HCT116 (cell line): ENCODE results near the gene ANGPTL4. TPM values are rescaled to one million over a fixed set of nuclear protein-coding genes. Genes with fewer than 3 reads are reported as not detected.
A peak's percentile ranks its signal among the peaks of the same experiment; 100 is the strongest.

Experiments used
- ATAC-seq: fragments of 200-7000 bp; cut with Tn5 transposase; 2 replicates; pipeline ENCODE4 v1.9.1; 2020; ENCODE audit warnings: mild to moderate bottlenecking, moderate library complexity
- BruUV-seq: library from RNA; stranded (reverse); fragments of 400-500 nt; replicated peaks from 2 replicates; lab custom pipeline; 2021; lab: Mats Ljungman, UMichigan
- CTCF ChIA-PET: fragments of 300-600 bp; sonication (Branson Sonifier 250); formaldehyde crosslinking; loops from one replicate; lab custom pipeline; 2021; ENCODE audit warnings: antibody characterized with exemption; lab: Charles Lee
- POLR2A ChIA-PET: fragments of 300-600, 350-600 bp; sonication (Branson Sonifier 250); formaldehyde crosslinking; loops from one replicate; lab custom pipeline; 2021; ENCODE audit warnings: antibody characterized with exemption; lab: Charles Lee
- RAD21 ChIA-PET, 2 experiments: fragments of 300-600 bp; sonication (Branson Sonifier 250); formaldehyde crosslinking; loops; one replicate each; lab custom pipeline; 2023; ENCODE audit warnings: low total read pairs in 2 of 2; ENCODE audit not compliant: uncharacterized antibody in 2 of 2, unreplicated experiment in 2 of 2, low non-redundant PET in 1 of 2; lab: Charles Lee
- DNase-seq: peaks from one replicate; pipeline ENCODE4 v3.0.0-alpha.2; 2010; ENCODE audit warnings: low read depth, low spot score
- H2AFZ ChIP-seq: fragments of 200-600 bp; shearing (Covaris generic), sonication (generic); 2 replicates; pipeline ENCODE4 v1.6.1; 2017; ENCODE audit warnings: low read depth, mixed run types, mixed read lengths, antibody characterized with exemption, low read length; ENCODE audit not compliant: poor library complexity, severe bottlenecking
- H3K27ac ChIP-seq: 2 replicates; pipeline ENCODE4 v1.5.1; 2012; ENCODE audit warnings: low read depth, low read length
- H3K27me3 ChIP-seq: fragments of 200-600 bp; sonication (generic); 2 replicates; pipeline ENCODE4 v1.6.1; 2016; ENCODE audit warnings: mixed run types, low read length, mixed read lengths; ENCODE audit not compliant: insufficient read depth
- H3K36me3 ChIP-seq, 2 experiments: fragments of 200-500 bp in 1 of 2; fragments of 200-600 bp in 1 of 2; sonication (Bioruptor generic) in 1 of 2; sonication (generic) in 1 of 2; 2 replicates each; pipeline versions ENCODE4 v1.5.1 to v1.6.1; 2014 to 2016; ENCODE audit warnings: low read length in 2 of 2, inconsistent platforms in 1 of 2, mixed read lengths in 1 of 2, mixed run types in 1 of 2; ENCODE audit not compliant: insufficient read depth in 2 of 2, control insufficient read depth in 1 of 2
- H3K4me1 ChIP-seq, 2 experiments: fragments of 200-600 bp in 1 of 2; sonication (generic) in 1 of 2; 2 replicates each; pipeline versions ENCODE4 v1.5.1 to v1.6.1; 2012 to 2017; ENCODE audit warnings: low read length in 2 of 2, inconsistent platforms in 1 of 2, mild to moderate bottlenecking in 1 of 2, mixed read lengths in 1 of 2, mixed run types in 1 of 2, moderate library complexity in 1 of 2; ENCODE audit not compliant: insufficient read depth in 2 of 2, control insufficient read depth in 1 of 2
- H3K4me2 ChIP-seq: fragments of 200-600 bp; sonication (generic); 2 replicates; pipeline ENCODE4 v1.6.1; 2017; ENCODE audit warnings: mixed run types, low read length, mixed read lengths
- H3K4me3 ChIP-seq, 2 experiments: fragments of 200-600 bp in 1 of 2; sonication (generic) in 1 of 2; replicated peaks in 1 of 2; 2 replicates each; pipeline ENCODE4 v1.5.1; 2011 to 2016; ENCODE audit warnings: low read length in 2 of 2, control low read depth in 1 of 2, low read depth in 1 of 2, mild to moderate bottlenecking in 1 of 2, mixed read lengths in 1 of 2, mixed run types in 1 of 2
- H3K79me2 ChIP-seq: fragments of 200-600 bp; sonication (generic); 2 replicates; pipeline ENCODE4 v1.6.1; 2017; ENCODE audit warnings: mild to moderate bottlenecking, mixed run types, low read length, moderate library complexity, mixed read lengths; ENCODE audit not compliant: insufficient read depth
- H3K9ac ChIP-seq: fragments of 200-600 bp; sonication (generic); 2 replicates; pipeline ENCODE4 v1.6.1; 2016; ENCODE audit warnings: low read length, mixed read lengths
- H3K9me2 ChIP-seq: fragments of 200-600 bp; sonication (generic), shearing (Covaris generic); 2 replicates; pipeline ENCODE4 v1.6.1; 2017; ENCODE audit warnings: mixed run types, mild to moderate bottlenecking, moderate library complexity; ENCODE audit not compliant: insufficient read depth
- H3K9me3 ChIP-seq, 2 experiments: fragments of 200-500 bp in 1 of 2; fragments of 200-600 bp in 1 of 2; sonication (Bioruptor generic) in 1 of 2; sonication (generic) in 1 of 2; 2 replicates each; pipeline ENCODE4 v1.6.1; 2014 to 2017; ENCODE audit warnings: low read length in 2 of 2, mixed read lengths in 2 of 2, inconsistent platforms in 1 of 2, low read depth in 1 of 2, mild to moderate bottlenecking in 1 of 2, mixed run types in 1 of 2, moderate library complexity in 1 of 2; ENCODE audit not compliant: control insufficient read depth in 1 of 2, insufficient read depth in 1 of 2
- H4K20me1 ChIP-seq: fragments of 200-600 bp; sonication (generic), shearing (Covaris generic); 2 replicates; pipeline ENCODE4 v1.6.1; 2017; ENCODE audit warnings: mixed run types, mild to moderate bottlenecking, moderate library complexity; ENCODE audit not compliant: insufficient read depth
- ELF1 ChIP-seq: IDR thresholded peaks from 2 replicates; pipeline ENCODE4 v1.6.1; 2012; ENCODE audit warnings: low read depth, borderline replicate concordance
- EZH2 ChIP-seq: fragments of 200-600 bp; sonication (generic); IDR thresholded peaks from 2 replicates; pipeline ENCODE4 v1.6.1; 2017; ENCODE audit warnings: antibody characterized with exemption, mixed run types
- EZH2phosphoT487 ChIP-seq: fragments of 200-600 bp; IDR thresholded peaks from 2 replicates; pipeline ENCODE4 v1.6.1; 2018; ENCODE audit warnings: antibody characterized with exemption, borderline replicate concordance
- POLR2AphosphoS5 ChIP-seq: IDR thresholded peaks from 2 replicates; pipeline ENCODE4 v1.6.1; 2011; ENCODE audit warnings: mild to moderate bottlenecking, low read depth, low read length, moderate library complexity
- RAD21 ChIP-seq: IDR thresholded peaks from 2 replicates; pipeline ENCODE4 v1.6.1; 2012; ENCODE audit warnings: low read depth, mild to moderate bottlenecking
- REST ChIP-seq: IDR thresholded peaks from 2 replicates; pipeline ENCODE4 v1.6.1; 2012; ENCODE audit warnings: low read depth
- intact Hi-C: fragments of 100-400 bp; cut with micrococcal nuclease; formaldehyde crosslinking; loops from 2 replicates; pipeline ENCODE4 v1.10.0; 2022
- total RNA-seq: library from RNA; stranded (reverse); gene quantifications from one replicate; pipeline ENCODE4 v1.2.1, GENCODE V29; 2021; ENCODE audit not compliant: unreplicated experiment
- TF ChIP-seq, protein P1 (sequence below): IDR thresholded peaks from 2 replicates; pipeline ENCODE4 v1.6.1; 2012

ANGPTL4 gene
- total RNA-seq, 1 experiment from 2014 or later = 54.8 TPM

DNA sequence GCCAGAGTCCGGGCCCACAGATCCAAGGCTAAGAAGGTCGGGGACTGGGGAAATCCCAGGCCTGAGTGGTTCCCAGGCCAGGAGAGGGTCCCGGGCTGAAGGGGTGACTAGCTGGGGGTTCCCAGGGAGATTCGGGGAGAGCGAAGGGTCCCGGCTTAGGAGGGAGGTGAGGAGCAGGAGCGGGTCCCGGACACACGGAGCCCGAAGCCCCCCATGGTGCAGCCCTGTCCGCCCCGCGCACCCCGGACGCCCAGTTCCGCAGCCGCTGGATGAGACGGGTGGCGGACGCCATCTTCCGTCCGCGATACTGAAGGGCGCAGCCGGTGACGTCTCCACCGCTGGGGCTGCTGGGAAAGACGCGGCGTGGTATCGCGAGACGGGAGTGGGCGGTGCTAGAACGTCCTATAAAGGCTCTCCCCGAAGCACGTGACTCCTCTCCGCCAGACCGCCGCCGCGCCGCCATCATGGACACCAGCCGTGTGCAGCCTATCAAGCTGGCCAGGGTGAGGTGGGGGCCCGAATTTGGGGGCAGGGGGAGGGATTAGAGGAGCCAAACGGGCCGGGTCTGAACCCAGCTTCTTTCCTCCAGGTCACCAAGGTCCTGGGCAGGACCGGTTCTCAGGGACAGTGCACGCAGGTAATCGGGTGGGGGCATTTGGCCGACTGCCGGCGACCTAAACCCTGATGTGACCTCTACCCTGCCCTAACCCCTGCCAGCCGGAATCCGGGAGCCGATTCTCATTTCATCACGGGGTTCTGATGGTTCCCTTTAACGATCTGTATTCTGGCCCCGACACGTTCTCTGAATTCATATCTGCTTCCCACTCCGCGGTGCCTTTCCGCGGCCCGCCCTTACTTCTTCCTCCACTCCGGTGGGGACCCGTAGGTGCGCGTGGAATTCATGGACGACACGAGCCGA, 42.6 kb upstream of the ANGPTL4 start, which contains the start of the genes NDUFA7 and RPS28 (continued):
- TF ChIP-seq REST = no peak
- TF ChIP-seq, protein P1, sequence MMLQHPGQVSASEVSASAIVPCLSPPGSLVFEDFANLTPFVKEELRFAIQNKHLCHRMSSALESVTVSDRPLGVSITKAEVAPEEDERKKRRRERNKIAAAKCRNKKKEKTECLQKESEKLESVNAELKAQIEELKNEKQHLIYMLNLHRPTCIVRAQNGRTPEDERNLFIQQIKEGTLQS = no peak
- TF ChIP-seq ELF1 = no peak; the same call in 1 of the 2 replicates
- TF ChIP-seq RAD21 = peak; percentile 46

- TF ChIP-seq EZH2 = no peak
- TF ChIP-seq POLR2AphosphoS5 = peak; percentile 40
- TF ChIP-seq EZH2phosphoT487 = no peak
- peak overlapping the region; percentile 96 for H3K4me2 ChIP-seq
- intact Hi-C loops = no loop called here
- ChIA-PET POLR2A (interaction anchor here (0.9 to 4.1 kb wide), 3 partner anchors 11 to 18 kb away, joined by 4 to 37 read pairs (median 4); no protein-coding TSS in a partner anchor), RAD21 (no interaction called here), CTCF (no interaction called here)
- peak overlapping the region; percentile 91 to 100 for H3K4me3 ChIP-seq
- no peaks in the 10 kb centered on the region for H3K9me2 ChIP-seq
- peaks cover 12 to 25% of the 10 kb centered on the region in 2 experiments; a peak in 3 of 4 replicates for H3K4me1 ChIP-seq
- DNase-seq = no peak
- no TSS peak for BruUV-seq
- peak overlapping the region; percentile 100 for H3K9ac ChIP-seq
- peaks cover 5% of the 10 kb centered on the region; the same call in 1 of the 2 replicates for H4K20me1 ChIP-seq
- H3K79me2 ChIP-seq = peaks cover 56% of the 10 kb centered on the region
- ATAC-seq = no peak
- peaks cover 11 to 25% of the 10 kb centered on the region in 2 experiments for H3K36me3 ChIP-seq
- H3K27me3 ChIP-seq = no peaks in the 10 kb centered on the region
- H3K27ac ChIP-seq = peak overlapping the region; percentile 74
- H3K9me3 ChIP-seq = no peaks in the 10 kb centered on the region
- no peak overlapping the region for H2AFZ ChIP-seq
These were observed 41.8 kb upstream of the ANGPTL4 start for GRCh38 chr19:8321986-8322637.
